Lower lobe of right lung (tissue), 1 donor: ENCODE data around the gene RNF113A. TPM values are rescaled to one million over a fixed set of nuclear protein-coding genes. Genes with fewer than 3 reads are reported as not detected.

Experiments used
- total RNA-seq: library from RNA; stranded (reverse); fragmentation: NEBNext Ultra II Directional; extraction: Animal tissue kit (Norgen Biotek cat#: 25700); gene quantifications from one replicate; pipeline ENCODE4 v1.2.1, GENCODE V29; 2021
- donor health status: DM: no; HTN: yes; CAD: no; lungs with severe emphysema.

RNF113A gene
- total RNA-seq, 1 donor from 2014 or later, result 13.5 TPM

Other genes starting within 250 kb of the RNF113A start
- 21.7 TPM for gene SEPTIN6, start 178.6 kb downstream of the RNF113A start, total RNA-seq
- gene SOWAHD, start 113.1 kb downstream of the RNF113A start, total RNA-seq, result 9.6 TPM
- 1,325 TPM for gene RPL39, start 80.1 kb downstream of the RNF113A start, total RNA-seq
- 6.6 TPM for gene UPF3B, start 18.8 kb downstream of the RNF113A start, total RNA-seq
- 79.2 TPM for gene NDUFA1, start 99 bp upstream of the RNF113A start, total RNA-seq
- 4.8 TPM for gene AKAP14, start 24.2 kb upstream of the RNF113A start, total RNA-seq
- gene NKAP, start 72.0 kb upstream of the RNF113A start, total RNA-seq, result 8.8 TPM
- not detected for gene RHOXF2B, start 206.0 kb upstream of the RNF113A start, total RNA-seq
- gene RHOXF1, start 244.2 kb upstream of the RNF113A start, total RNA-seq, result not detected